Calu3 (cell line): Measurements from ENCODE around the gene PLEKHN1. TPM values are rescaled to one million over a fixed set of nuclear protein-coding genes. Genes with fewer than 3 reads are reported as not detected.
A peak's percentile ranks its signal among the peaks of the same experiment; 100 is the strongest.
"Not testable (repeated sequence)": the region's sequence is repeated elsewhere in the genome, so short reads cannot be mapped to it uniquely, and the experiment has no call there.

Source experiments
- BruUV-seq: library from RNA; stranded (reverse); fragments of 400-500 nt; replicated peaks from 2 replicates; lab custom pipeline; 2021; lab: Mats Ljungman, UMichigan
- CTCF ChIA-PET: fragments of 300-600 bp; sonication (Branson Sonifier 250); formaldehyde crosslinking; loops from one replicate; lab custom pipeline; 2022; ENCODE audit warnings: antibody characterized with exemption; lab: Charles Lee
- DNase-seq: peaks from one replicate; pipeline ENCODE4 v3.0.0; 2022
- H3K27ac Mint-ChIP-seq: one replicate; pipeline ENCODE4 v1.8.0; 2022; ENCODE audit warnings: mixed read lengths; ENCODE audit not compliant: unreplicated experiment
- H3K27me3 Mint-ChIP-seq: one replicate; pipeline ENCODE4 v1.8.0; 2022; ENCODE audit warnings: mixed read lengths; ENCODE audit not compliant: unreplicated experiment
- H3K36me3 Mint-ChIP-seq: one replicate; pipeline ENCODE4 v1.8.0; 2022; ENCODE audit warnings: mild to moderate bottlenecking, moderate library complexity, mixed read lengths; ENCODE audit not compliant: insufficient read depth, unreplicated experiment
- H3K4me1 Mint-ChIP-seq: one replicate; pipeline ENCODE4 v1.8.0; 2022; ENCODE audit warnings: mild to moderate bottlenecking, low read depth, mixed read lengths; ENCODE audit not compliant: unreplicated experiment
- H3K4me3 Mint-ChIP-seq: one replicate; pipeline ENCODE4 v1.8.0; 2022; ENCODE audit warnings: mild to moderate bottlenecking, low read depth, moderate library complexity, mixed read lengths; ENCODE audit not compliant: unreplicated experiment
- H3K9me3 Mint-ChIP-seq: one replicate; pipeline ENCODE4 v1.8.0; 2022; ENCODE audit warnings: low read depth, mixed read lengths; ENCODE audit not compliant: unreplicated experiment
- CTCF ChIP-seq: fragments of 200-600 bp; IDR thresholded peaks from one replicate; pipeline ENCODE4 v1.8.0; 2022; ENCODE audit warnings: antibody characterized with exemption; ENCODE audit not compliant: unreplicated experiment
- intact Hi-C: fragments of 100-400 bp; cut with micrococcal nuclease; formaldehyde crosslinking; loops from one replicate; pipeline ENCODE4 v1.10.0; 2022; ENCODE audit not compliant: unreplicated experiment
- total RNA-seq: library from RNA; stranded (reverse); gene quantifications from 2 replicates; pipeline ENCODE4 v1.2.3, GENCODE V29; 2022

PLEKHN1 gene
- total RNA-seq, 1 experiment from 2014 or later: 11.9 TPM

GRCh38 chr1:1005774-1006304 is 39.6 kb downstream of the PLEKHN1 start:
- TF ChIP-seq CTCF: no peak
- H3K27me3 Mint-ChIP-seq: no peaks in the 10 kb centered on the region
- intact Hi-C loops: no loop called here
- DNase-seq: no peak
- no TSS peak for BruUV-seq
- H3K4me1 Mint-ChIP-seq: peaks cover 22% of the 10 kb centered on the region
- CTCF ChIA-PET: interaction anchor here (0.9 kb wide), 1 partner anchor 59 kb away, joined by 3 read pairs; no protein-coding TSS in a partner anchor
- H3K36me3 Mint-ChIP-seq: peaks cover 32% of the 10 kb centered on the region
- H3K27ac Mint-ChIP-seq: peak overlapping the region; percentile 44
- no peaks in the 10 kb centered on the region for H3K9me3 Mint-ChIP-seq
- peak overlapping the region; percentile 49 for H3K4me3 Mint-ChIP-seq

- Mint-ChIP-seq H3K9me3 (no peaks in the 10 kb centered on the region), H3K27me3 (no peaks in the 10 kb centered on the region), H3K27ac (peak overlapping the region; percentile 44), H3K4me1 (peaks cover 22% of the 10 kb centered on the region), H3K4me3 (peak overlapping the region; percentile 49), H3K36me3 (peaks cover 25% of the 10 kb centered on the region)
- CTCF ChIA-PET: interaction anchor here (0.9 kb wide), 1 partner anchor 58 kb away, joined by 3 read pairs; no protein-coding TSS in a partner anchor
- no TSS peak for BruUV-seq
- TF ChIP-seq CTCF: no peak
- peak; percentile 51 for DNase-seq
- intact Hi-C loops: no loop called here
These were observed 40.2 kb downstream of the PLEKHN1 start for GRCh38 chr1:1006305-1007159.

GRCh38 chr1:1010131-1010530 is 43.8 kb downstream of the PLEKHN1 start:
- DNase-seq, H3K4me3 Mint-ChIP-seq, H3K9me3 Mint-ChIP-seq, intact Hi-C loops, H3K27me3 Mint-ChIP-seq, H3K27ac Mint-ChIP-seq, BruUV-seq: not testable (repeated sequence)
- peaks cover 28% of the 10 kb centered on the region for H3K4me1 Mint-ChIP-seq
- peaks cover 29% of the 10 kb centered on the region for H3K36me3 Mint-ChIP-seq
- CTCF ChIA-PET: interaction anchor here (0.7 kb wide), 1 partner anchor 105 kb away, joined by 3 read pairs; no protein-coding TSS in a partner anchor

GRCh38 chr1:1011396-1011949 is 45.2 kb downstream of the PLEKHN1 start:
- intact Hi-C loops: no loop called here
- Mint-ChIP-seq H3K9me3 (no peaks in the 10 kb centered on the region), H3K27me3 (no peaks in the 10 kb centered on the region), H3K36me3 (peaks cover 22% of the 10 kb centered on the region), H3K4me1 (peaks cover 19% of the 10 kb centered on the region), H3K27ac (no peak overlapping the region), H3K4me3 (no peak overlapping the region)
- BruUV-seq: no TSS peak
- CTCF ChIA-PET: no interaction called here
- no peak for TF ChIP-seq CTCF
- no peak for DNase-seq

- intact Hi-C loops, H3K9me3 Mint-ChIP-seq, DNase-seq, H3K27me3 Mint-ChIP-seq: not testable (repeated sequence)
- Mint-ChIP-seq H3K36me3 (peaks cover 18% of the 10 kb centered on the region), H3K4me1 (peaks cover 15% of the 10 kb centered on the region), H3K4me3 (peak overlapping the region; percentile 90), H3K27ac (peak overlapping the region; percentile 93)
- BruUV-seq: TSS peak; percentile 95
- CTCF ChIA-PET: interaction anchor here (0.6 to 0.7 kb wide), 2 partner anchors 16 to 47 kb away, joined by 3 read pairs; no protein-coding TSS in a partner anchor
These were observed 46.4 kb downstream of the PLEKHN1 start for GRCh38 chr1:1012736-1013104.
